HepG2 (cell line): ENCODE measurements around the gene SPTBN5. TPM values are rescaled to one million over a fixed set of nuclear protein-coding genes. Genes with fewer than 3 reads are reported as not detected.

Source experiments
- ATAC-seq: fragments of 200-7000 bp; cut with Tn5 transposase; 3 replicates; pipeline ENCODE4 v1.9.1; 2020; ENCODE audit warnings: mild to moderate bottlenecking, moderate library complexity
- BruUV-seq: library from RNA; stranded (reverse); fragments of 400-500 nt; replicated peaks from 2 replicates; lab custom pipeline; 2021; lab: Mats Ljungman, UMichigan
- CTCF ChIA-PET: fragments of 300-600 bp; formaldehyde crosslinking; extraction: SDS; loops from one replicate; lab custom pipeline; 2021; ENCODE audit warnings: low total read pairs, inconsistent platforms, low intra/inter-chr PET ratio; lab: Yijun Ruan, JAX
- POLR2A ChIA-PET: fragments of 350-600 bp; sonication (Branson Sonifier 250); formaldehyde crosslinking; loops from one replicate; lab custom pipeline; 2020; ENCODE audit warnings: antibody characterized with exemption, inconsistent platforms; lab: Yijun Ruan, JAX
- DNase-seq: peaks from one replicate; pipeline ENCODE4 v3.0.0-alpha.2; 2015; ENCODE audit warnings: low spot score
- FAIRE-seq: peaks from 3 replicates; lab custom pipeline; 2011; peaks lifted over from hg19 to GRCh38; lab: Jason Lieb, UNC
- H2AFZ ChIP-seq: one replicate; pipeline ENCODE4 v1.6.1; 2011; ENCODE audit warnings: low read length, inconsistent platforms
- H3K27ac ChIP-seq: fragments of 300-600 bp; 3 replicates; pipeline ENCODE4 v1.8.0; 2011; ENCODE audit warnings: mixed run types, mild to moderate bottlenecking, mixed read lengths, low read length, inconsistent platforms; ENCODE audit not compliant: insufficient read depth; ENCODE audit errors: extremely low read length
- H3K27me3 ChIP-seq, 2 experiments: fragments of 200-600 bp in 1 of 2; 2 replicates in 1 of 2; 3 replicates in 1 of 2; pipeline versions ENCODE4 v1.6.0 to v1.8.0; 2011; ENCODE audit warnings: low read length in 2 of 2, mild to moderate bottlenecking in 2 of 2, moderate library complexity in 2 of 2, inconsistent platforms in 1 of 2; ENCODE audit not compliant: insufficient read depth in 2 of 2, control insufficient read depth in 1 of 2
- H3K36me3 ChIP-seq, 2 experiments: fragments of 200-600 bp in 1 of 2; replicated peaks in 1 of 2; 2 replicates in 1 of 2; 3 replicates in 1 of 2; pipeline versions ENCODE4 v1.5.1 to v1.8.0; 2011; ENCODE audit warnings: low read length in 2 of 2, inconsistent platforms in 1 of 2; ENCODE audit not compliant: insufficient read depth in 2 of 2, control insufficient read depth in 1 of 2
- H3K4me1 ChIP-seq: 2 replicates; pipeline ENCODE4 v1.5.1; 2012; ENCODE audit warnings: low read length, inconsistent platforms; ENCODE audit not compliant: insufficient read depth
- H3K4me2 ChIP-seq: 2 replicates; pipeline ENCODE4 v1.6.0; 2011; ENCODE audit warnings: low read depth, low read length, inconsistent platforms
- H3K4me3 ChIP-seq, 3 experiments: fragments of 200-600 bp in 1 of 3; sonication (generic), shearing (Covaris generic) in 1 of 3; replicated peaks in 1 of 3; 2 replicates each; pipeline ENCODE4 v1.5.1; 2011 to 2016; ENCODE audit warnings: low read length in 3 of 3, inconsistent platforms in 2 of 3, low read depth in 2 of 3, mild to moderate bottlenecking in 2 of 3, control low read depth in 1 of 3, mixed read lengths in 1 of 3; ENCODE audit not compliant: insufficient read depth in 1 of 3
- H3K79me2 ChIP-seq: one replicate; pipeline ENCODE4 v1.6.1; 2011; ENCODE audit warnings: low read length, inconsistent platforms; ENCODE audit not compliant: insufficient read depth
- H3K9ac ChIP-seq: 2 replicates; pipeline ENCODE4 v1.6.0; 2011; ENCODE audit warnings: mild to moderate bottlenecking, low read depth, low read length, inconsistent platforms; ENCODE audit not compliant: insufficient read depth
- H3K9me3 ChIP-seq: 2 replicates; pipeline ENCODE4 v1.5.1; 2012; ENCODE audit warnings: mild to moderate bottlenecking, low read length
- H4K20me1 ChIP-seq: 2 replicates; pipeline ENCODE4 v1.6.0; 2011; ENCODE audit warnings: inconsistent platforms, mild to moderate bottlenecking, low read length, moderate library complexity; ENCODE audit not compliant: insufficient read depth
- BCLAF1 ChIP-seq: fragments of 450-650 bp; IDR thresholded peaks from 2 replicates; pipeline ENCODE4 v1.6.1; 2017; ENCODE audit warnings: mild to moderate bottlenecking
- DMTF1 ChIP-seq: sonication (generic); formaldehyde crosslinking; IDR thresholded peaks from 2 replicates; pipeline ENCODE4 v1.4.0; 2020; ENCODE audit warnings: mild to moderate bottlenecking, missing genetic modification reagents
- DPF2 ChIP-seq: sonication (generic); formaldehyde crosslinking; IDR thresholded peaks from 2 replicates; pipeline ENCODE4 v1.4.0; 2020; ENCODE audit warnings: mild to moderate bottlenecking, low read depth, missing genetic modification reagents, borderline replicate concordance
- FOXJ3 ChIP-seq: sonication (generic); formaldehyde crosslinking; IDR thresholded peaks from 2 replicates; pipeline ENCODE4 v1.4.0; 2020; ENCODE audit warnings: missing genetic modification reagents, mild to moderate bottlenecking, borderline replicate concordance
- KLF15 ChIP-seq: sonication (generic); formaldehyde crosslinking; IDR thresholded peaks from 2 replicates; pipeline ENCODE4 v1.8.1; 2023; ENCODE audit warnings: borderline replicate concordance, mild to moderate bottlenecking, inconsistent platforms, missing genetic modification reagents, mixed read lengths
- PAXIP1 ChIP-seq: sonication (generic); formaldehyde crosslinking; conservative IDR thresholded peaks from 2 replicates; pipeline ENCODE4 v1.4.0; 2020; ENCODE audit warnings: mild to moderate bottlenecking, missing genetic modification reagents, moderate library complexity
- PHF8 ChIP-seq: sonication (generic); formaldehyde crosslinking; IDR thresholded peaks from 2 replicates; pipeline ENCODE4 v1.5.0; 2020; ENCODE audit warnings: missing genetic modification reagents
- SKI ChIP-seq: fragments of 450-650 bp; IDR thresholded peaks from one replicate; pipeline ENCODE4 v1.6.1; 2018; ENCODE audit warnings: mild to moderate bottlenecking; ENCODE audit not compliant: partially characterized antibody
- SMARCC2 ChIP-seq: fragments of 450-650 bp; IDR thresholded peaks from 2 replicates; pipeline ENCODE4 v1.6.1; 2017; ENCODE audit warnings: antibody characterized with exemption, mild to moderate bottlenecking
- SP140L ChIP-seq: sonication (generic); formaldehyde crosslinking; IDR thresholded peaks from 2 replicates; pipeline ENCODE4 v1.4.0; 2020; ENCODE audit warnings: missing genetic modification reagents, borderline replicate concordance
- TCF7L2 ChIP-seq: IDR thresholded peaks from 2 replicates; pipeline ENCODE4 v1.6.1; 2011; ENCODE audit warnings: mild to moderate bottlenecking, low read depth, low read length, moderate library complexity
- TOPORS ChIP-seq: sonication (generic); formaldehyde crosslinking; IDR thresholded peaks from 2 replicates; pipeline ENCODE4 v1.8.0; 2023; ENCODE audit warnings: mild to moderate bottlenecking, missing genetic modification reagents
- ZMYM4 ChIP-seq: sonication (generic); formaldehyde crosslinking; IDR thresholded peaks from 2 replicates; pipeline ENCODE4 v1.8.1; 2023; ENCODE audit warnings: mild to moderate bottlenecking, missing genetic modification reagents
- WGBS: methylation state at CpG from one replicate; pipeline ENCODE4 v1.1.6; 2017; ENCODE audit warnings: low lambda C conversion rate; 5-methylcytosine and 5-hydroxymethylcytosine counted together
- in situ Hi-C: cut with HindIII; loops from 2 replicates; pipeline ENCODE4 v1.10.0; 2017; ENCODE audit warnings: low pct_unique_long_range_greater_than_20kb; ENCODE audit not compliant: extremely low pct_ligation_motif_present
- intact Hi-C: fragments of 100-400 bp; cut with micrococcal nuclease; formaldehyde crosslinking; loops from one replicate; pipeline ENCODE4 v1.10.0; 2022; ENCODE audit not compliant: unreplicated experiment
- polyA plus RNA-seq, 8 experiments: library from polyadenylated mRNA; depleted of rRNA in 3 of 8; stranded (reverse) in 7 of 8; unstranded in 1 of 8; fragments of >200 nt; fragmentation: Illumina TruSeq in 4 of 8; extraction: Trizol in 4 of 8; gene quantifications; 2 replicates each; pipeline versions ENCODE4 v1.2.1 to v1.2.3, GENCODE V29; 2011 to 2016; ENCODE audit warnings: low read depth in 4 of 8, missing spikeins in 1 of 8, mixed read lengths in 1 of 8; ENCODE audit not compliant: insufficient read depth in 1 of 8
- total RNA-seq, 5 experiments: library from RNA; depleted of rRNA; stranded (reverse); fragments of >200 nt; fragmentation: Illumina TruSeq; extraction: Trizol; gene quantifications; 2 replicates each; pipeline ENCODE4 v1.2.3, GENCODE V29; 2016; ENCODE audit warnings: low read depth in 1 of 5

Gene SPTBN5
- total and polyA plus RNA-seq, 2 of the 13 experiments (the other 11 are each of a cell fraction or from before 2014, with no cell fraction given): 0.01 to 0.07 TPM

GRCh38 chr15:41928637-41929620 is 35.1 kb upstream of the SPTBN5 start:
- no peak overlapping the region for H2AFZ ChIP-seq
- H3K27ac ChIP-seq: no peak overlapping the region
- FAIRE-seq (no peak), ATAC-seq (no peak), DNase-seq (no peak)
- ChIA-PET POLR2A (interaction anchor here (1.3 kb wide), 1 partner anchor 44 kb away, joined by 5 read pairs; the partner anchor contains the start of gene EHD4), CTCF (no interaction called here)
- no peaks in the 10 kb centered on the region for H3K79me2 ChIP-seq
- H3K9ac ChIP-seq: no peak overlapping the region
- H3K9me3 ChIP-seq: no peaks in the 10 kb centered on the region
- no TSS peak for BruUV-seq
- no peak overlapping the region for H3K4me2 ChIP-seq
- in situ Hi-C loops: no loop called here
- H3K4me1 ChIP-seq: peaks cover 47% of the 10 kb centered on the region
- H3K27me3 ChIP-seq: no peaks in the 10 kb centered on the region
- no peaks in the 10 kb centered on the region for H3K36me3 ChIP-seq
- intact Hi-C loops: loop anchor here (5.0 kb wide), 1 partner anchor 43 kb away; the partner anchor contains the start of gene EHD4
- WGBS: 89% methylated on average over 16 of the region's 16 CpGs
- H3K4me3 ChIP-seq: no peak overlapping the region
- no peak for TF ChIP-seq DMTF1
- TF ChIP-seq BCLAF1: no peak
- TF ChIP-seq KLF15: no peak
- TF ChIP-seq SP140L: no peak
- no peak for TF ChIP-seq TOPORS (CRISPR knock-in tag)
- TF ChIP-seq FOXJ3 (CRISPR knock-in tag): no peak
- TF ChIP-seq TCF7L2: no peak
- no peak for TF ChIP-seq PHF8 (CRISPR knock-in tag)
- TF ChIP-seq ZMYM4 (CRISPR knock-in tag): no peak
- no peak for TF ChIP-seq SKI
- TF ChIP-seq DPF2 (CRISPR knock-in tag): no peak
- no peak for TF ChIP-seq PAXIP1 (CRISPR knock-in tag)
- no peak for TF ChIP-seq SMARCC2
- peaks cover 8% of the 10 kb centered on the region; the same call in 1 of the 2 replicates for H4K20me1 ChIP-seq
